ENCODE results near the gene SEPTIN6.

- TF ChIP-seq FOXA1 (IDR thresholded peaks at IDR 0.05) (no peak), ELF4 (IDR thresholded peaks at IDR 0.05) (no peak), FOXM1 (IDR thresholded peaks at IDR 0.05; ENCODE audit: borderline replicate concordance) (no peak), TARDBP (IDR thresholded peaks at IDR 0.05) (no peak), NFRKB (IDR thresholded peaks at IDR 0.05) (no peak), SUZ12 (IDR thresholded peaks at IDR 0.05) (no peak), SP1 (IDR thresholded peaks at IDR 0.05) (no peak), ARNT (IDR thresholded peaks at IDR 0.05) (no peak), BHLHE40 (IDR thresholded peaks at IDR 0.05; ENCODE audit: borderline replicate concordance) (no peak), LEF1 (IDR thresholded peaks at IDR 0.05; ENCODE audit: borderline replicate concordance) (no peak), PKNOX1 (IDR thresholded peaks at IDR 0.05) (no peak)
Measured at GRCh38 chrX:119726900-119727555, 34.1 kb upstream of the SEPTIN6 start.
